Heart right ventricle (tissue), 16 donors: ENCODE measurements around the gene NRF1. TPM values are rescaled to one million over a fixed set of nuclear protein-coding genes. Genes with fewer than 3 reads are reported as not detected.

Source experiments
- ATAC-seq, 8 donors: fragments of 200-7000 bp; cut with Tn5 transposase; one replicate each; pipeline ENCODE4 v1.9.1; 2020; ENCODE audit warnings: mild to moderate bottlenecking in 8 of 8, moderate library complexity in 8 of 8, moderate number of reproducible peaks in 1 of 8
- DNase-seq, 2 donors: peaks; one replicate each; pipeline ENCODE4 v3.0.0-alpha.2; 2020
- H3K27ac ChIP-seq, 10 donors: fragments of 200-600 bp; sonication (generic) in 2 of 10; one replicate each; pipeline versions ENCODE4 v1.5.0 to v1.8.0; 2020 to 2022; ENCODE audit warnings: mild to moderate bottlenecking in 3 of 10
- H3K27me3 ChIP-seq, 7 donors: fragments of 200-600 bp; one replicate each; pipeline ENCODE4 v1.8.0; 2021 to 2022; ENCODE audit warnings: mild to moderate bottlenecking in 2 of 7
- H3K36me3 ChIP-seq, 9 donors: fragments of 200-600 bp; sonication (generic) in 1 of 9; one replicate each; pipeline versions ENCODE4 v1.5.0 to v1.8.0; 2020 to 2022; ENCODE audit warnings: mild to moderate bottlenecking in 2 of 9
- H3K4me1 ChIP-seq, 9 donors: fragments of 200-600 bp; sonication (generic) in 1 of 9; one replicate each; pipeline versions ENCODE4 v1.5.0 to v1.8.0; 2020 to 2022; ENCODE audit warnings: mild to moderate bottlenecking in 4 of 9
- H3K4me3 ChIP-seq, 10 donors: fragments of 200-600 bp; sonication (generic) in 2 of 10; one replicate each; pipeline versions ENCODE4 v1.5.0 to v1.8.0; 2020 to 2022; ENCODE audit warnings: mild to moderate bottlenecking in 7 of 10, moderate library complexity in 2 of 10
- H3K9me3 ChIP-seq, 11 donors: fragments of 200-600 bp in 10 of 11; sonication (generic) in 2 of 11; one replicate each; pipeline versions ENCODE4 v1.5.0 to v1.8.0; 2013 to 2022; ENCODE audit warnings: mild to moderate bottlenecking in 2 of 11, control low read depth in 1 of 11, moderate library complexity in 1 of 11
- WGBS, 2 donors: extraction: QIAGEN DNeasy Blood & Tissue Kit; methylation state at CpG; one replicate each; pipeline ENCODE4 v1.1.7; 2013; ENCODE audit warnings: inconsistent platforms in 1 of 2; 5-methylcytosine and 5-hydroxymethylcytosine counted together
- intact Hi-C, 10 donors: fragments of 100-400 bp; cut with DNase I; formaldehyde crosslinking; loops; one replicate each; pipeline versions ENCODE4 v1.11.1 to v1.14.2; 2022
- polyA plus RNA-seq, 2 donors: library from polyadenylated mRNA; stranded (reverse); fragments of 200-250 nt; gene quantifications; one replicate each; pipeline ENCODE4 v1.2.3, GENCODE V29; 2013
- total RNA-seq, 10 donors: library from RNA; stranded (reverse); fragmentation: NEBNext Ultra II Directional in 3 of 10; extraction: Animal tissue kit (Norgen Biotek cat#: 25700) in 3 of 10; gene quantifications; one replicate each; pipeline versions ENCODE4 v1.2.1 to v1.2.4, GENCODE V29; 2021 to 2023
- TF ChIP-seq, protein P1 (sequence below), 9 donors: fragments of 200-600 bp; sonication (generic) in 2 of 9; IDR thresholded peaks; one replicate each; pipeline versions ENCODE4 v1.5.0 to v1.8.0; 2021 to 2022; ENCODE audit warnings: antibody characterized with exemption in 9 of 9, mild to moderate bottlenecking in 5 of 9, moderate library complexity in 1 of 9
- donor health status: Arrhythmogenic right ventricular cardiomyopathy.
- donor health status: ischemic (EF 13 %, LVEDD 7.1; RV severe dilation, severe dysfunction).
- donor health status: healthy with polysubstance abuse.
- donor health status: DM: no; HTN: yes; CAD: no.
- donor health status: DM: no; HTN: no; CAD: no.
- donor health status: ischemic (EF 25% LVEDD 6.9; RV normal size, moderate dysfunction).
- donor health status: ischemic (EF 25% LVEDD 5.7; RV mildly dilated, moderate dysfunction).
- donor health status: healthy.
- donor health status: DM: yes; HTN: yes; CAD: no.
- donor health status: Ischemic cardiomyopathy.
- donor health status: ischemic (EF 35%, LVEDD 5.7; RV mildly dilated, moderate dysfunction).
- donor health status: nonischemic (EF 11% LVEDD 7.7; RV severe dilation, severe dysfunction).
- donor health status: DM: yes; HTN: yes; CAD: no.
- donor health status: PGD.
- donor health status: ischemic (EF 29% LVEDD 5.4; RV normal size, mild dysfunction).
- donor health status: nonischemic (EF 23%, LVEDD 6.1; RV moderate dilation, normal function).

NRF1 gene
- total and polyA plus RNA-seq, 12 donors, result 4.9 to 16.0 (median 12.5) TPM

DNA sequence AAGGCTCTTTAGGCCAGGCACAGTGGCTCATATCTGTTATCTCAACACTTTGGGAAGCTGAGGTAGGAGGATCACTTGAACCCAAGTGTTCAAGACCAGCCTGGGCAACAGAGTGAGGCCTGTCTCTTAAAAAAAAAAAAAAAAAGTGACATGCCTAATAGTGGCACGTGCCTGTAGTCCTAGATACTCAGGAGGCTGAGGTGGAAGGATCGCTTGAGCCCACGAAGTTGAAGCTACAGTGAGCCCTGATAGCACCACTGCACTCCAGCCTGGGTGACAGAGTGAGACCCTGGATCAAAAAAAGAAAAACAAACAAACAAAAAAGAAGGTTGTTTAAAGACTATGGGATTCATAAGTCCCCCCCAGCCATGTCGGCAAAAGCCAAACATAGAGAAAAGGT, 42.2 kb upstream of the NRF1 start:
- Histone ChIP-seq H3K4me3 (no peak overlapping the region), H3K9me3 (peaks cover 0 to 6% (median 0%) of the 10 kb centered on the region in 11 donors), H3K36me3 (no peaks in the 10 kb centered on the region), H3K27me3 (peaks cover 0 to 19% (median 12%) of the 10 kb centered on the region in 7 donors), H3K4me1 (peaks cover 0 to 9% (median 0%) of the 10 kb centered on the region in 9 donors), H3K27ac (no peak overlapping the region)
- ATAC-seq, result no peak
- TF ChIP-seq, protein P1, sequence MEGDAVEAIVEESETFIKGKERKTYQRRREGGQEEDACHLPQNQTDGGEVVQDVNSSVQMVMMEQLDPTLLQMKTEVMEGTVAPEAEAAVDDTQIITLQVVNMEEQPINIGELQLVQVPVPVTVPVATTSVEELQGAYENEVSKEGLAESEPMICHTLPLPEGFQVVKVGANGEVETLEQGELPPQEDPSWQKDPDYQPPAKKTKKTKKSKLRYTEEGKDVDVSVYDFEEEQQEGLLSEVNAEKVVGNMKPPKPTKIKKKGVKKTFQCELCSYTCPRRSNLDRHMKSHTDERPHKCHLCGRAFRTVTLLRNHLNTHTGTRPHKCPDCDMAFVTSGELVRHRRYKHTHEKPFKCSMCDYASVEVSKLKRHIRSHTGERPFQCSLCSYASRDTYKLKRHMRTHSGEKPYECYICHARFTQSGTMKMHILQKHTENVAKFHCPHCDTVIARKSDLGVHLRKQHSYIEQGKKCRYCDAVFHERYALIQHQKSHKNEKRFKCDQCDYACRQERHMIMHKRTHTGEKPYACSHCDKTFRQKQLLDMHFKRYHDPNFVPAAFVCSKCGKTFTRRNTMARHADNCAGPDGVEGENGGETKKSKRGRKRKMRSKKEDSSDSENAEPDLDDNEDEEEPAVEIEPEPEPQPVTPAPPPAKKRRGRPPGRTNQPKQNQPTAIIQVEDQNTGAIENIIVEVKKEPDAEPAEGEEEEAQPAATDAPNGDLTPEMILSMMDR (IDR thresholded peaks at IDR 0.05), result no peak
- WGBS, 2 donors, result 55 to 65% methylated on average over 4 of the region's 4 CpGs
- DNase-seq, result no peak
- intact Hi-C loops, result no loop called here

DNA sequence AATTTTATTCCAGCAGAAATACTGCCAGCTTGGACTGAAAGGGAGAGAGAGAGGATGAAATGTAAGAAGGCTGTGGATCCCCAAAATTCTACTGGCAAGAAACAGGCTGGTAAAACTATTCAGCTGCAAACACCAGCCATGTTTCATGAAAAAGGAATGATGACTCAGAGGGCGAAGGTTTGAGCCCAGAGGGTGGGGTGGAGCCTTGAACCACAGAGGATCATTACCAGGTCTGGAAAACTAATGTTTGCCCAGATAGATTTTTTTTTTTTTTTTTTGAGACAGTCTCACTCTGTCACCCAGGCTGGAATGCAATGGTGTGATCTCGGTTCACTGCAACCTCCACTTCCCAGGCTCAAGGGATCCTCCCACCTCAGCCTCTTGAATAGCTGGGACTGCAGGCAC, 41.7 kb upstream of the NRF1 start:
- H3K36me3 ChIP-seq, result no peaks in the 10 kb centered on the region
- no peak overlapping the region for H3K27ac ChIP-seq
- 55 to 78% methylated on average over 2 of the region's 2 CpGs for WGBS, 2 donors
- TF ChIP-seq, protein P1 (IDR thresholded peaks at IDR 0.05), result no peak
- no peak for DNase-seq
- H3K4me1 ChIP-seq, result peaks cover 0 to 14% (median 3%) of the 10 kb centered on the region in 9 donors
- peak in 1 of 8 donors; percentile 35 for ATAC-seq
- intact Hi-C loops, result no loop called here
- H3K4me3 ChIP-seq, result no peak overlapping the region
- peaks cover 0 to 19% (median 9%) of the 10 kb centered on the region in 7 donors for H3K27me3 ChIP-seq
- H3K9me3 ChIP-seq, result peaks cover 0 to 6% (median 0%) of the 10 kb centered on the region in 11 donors

DNA sequence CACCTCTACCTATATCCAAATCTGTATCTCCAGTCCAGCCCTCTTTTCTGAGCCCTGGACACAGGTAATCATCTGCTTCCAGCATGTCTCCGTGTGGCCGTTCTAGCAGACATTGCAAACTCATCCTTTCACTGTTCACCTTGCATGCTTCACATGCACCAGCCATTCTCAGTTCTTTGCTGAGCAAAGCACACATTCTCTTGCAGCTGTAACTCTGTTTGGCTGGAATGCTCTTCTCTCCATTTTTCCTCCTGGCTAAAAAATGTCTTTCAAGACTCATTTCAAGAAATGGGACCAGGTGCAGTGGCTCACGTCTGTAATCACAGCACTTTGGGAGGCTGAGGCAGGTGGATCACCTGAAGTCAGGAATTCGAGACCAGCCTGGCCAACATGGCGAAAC, 40.3 kb upstream of the NRF1 start:
- no peak overlapping the region for H3K27ac ChIP-seq
- intact Hi-C loops, result no loop called here
- H3K36me3 ChIP-seq, result no peaks in the 10 kb centered on the region
- TF ChIP-seq, protein P1 (IDR thresholded peaks at IDR 0.05), result no peak
- H3K4me3 ChIP-seq, result no peak overlapping the region
- H3K4me1 ChIP-seq, result peaks cover 0 to 14% (median 3%) of the 10 kb centered on the region in 9 donors
- ATAC-seq (no peak), DNase-seq (no peak)
- peaks cover 0 to 10% (median 0%) of the 10 kb centered on the region in 7 donors for H3K27me3 ChIP-seq
- H3K9me3 ChIP-seq, result peaks cover 0 to 6% (median 0%) of the 10 kb centered on the region in 11 donors
- WGBS, 2 donors, result 91 to 92% methylated on average over 5 of the region's 5 CpGs

DNA sequence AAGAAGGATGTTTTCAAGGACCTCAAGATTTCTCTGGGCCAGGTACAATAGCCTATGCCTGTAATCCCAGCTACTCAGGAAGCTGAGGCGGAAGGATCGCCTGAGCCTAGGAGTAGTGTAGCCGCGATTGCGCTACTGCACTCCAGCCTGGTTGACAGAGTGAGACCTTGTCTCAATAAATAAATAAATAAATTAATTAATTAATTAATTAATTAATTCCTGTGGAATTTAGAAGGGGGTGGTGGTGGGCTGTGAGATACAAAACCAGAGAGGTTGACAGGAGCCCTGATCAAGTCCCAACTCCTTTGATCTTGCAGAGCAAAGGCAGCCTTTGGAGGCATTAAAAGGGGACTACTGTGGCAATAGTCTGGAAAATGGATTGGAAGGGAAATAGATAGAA, 39.3 kb upstream of the NRF1 start:
- WGBS, 2 donors, result 98 to 99% methylated on average over 5 of the region's 5 CpGs
- H3K4me1 ChIP-seq, result peaks cover 0 to 10% (median 3%) of the 10 kb centered on the region in 9 donors
- intact Hi-C loops, result no loop called here
- no peak for DNase-seq
- TF ChIP-seq, protein P1 (IDR thresholded peaks at IDR 0.05), result no peak
- no peak overlapping the region for H3K27ac ChIP-seq
- H3K4me3 ChIP-seq, result no peak overlapping the region
- no peaks in the 10 kb centered on the region for H3K36me3 ChIP-seq
- H3K9me3 ChIP-seq, result peaks cover 0 to 5% (median 0%) of the 10 kb centered on the region in 11 donors
- H3K27me3 ChIP-seq, result peaks cover 0 to 10% (median 0%) of the 10 kb centered on the region in 7 donors
- ATAC-seq, result no peak
